Small intestine (tissue), 7 donors: ENCODE measurements around the gene TTLL4. TPM values are rescaled to one million over a fixed set of nuclear protein-coding genes. Genes with fewer than 3 reads are reported as not detected.
A peak's percentile ranks its signal among the peaks of the same experiment; 100 is the strongest.

Experiments
- DNase-seq, 2 donors: peaks; one replicate each; pipeline versions ENCODE4 v3.0.0 to v3.0.0-alpha.2; 2013
- FAIRE-seq: peaks from 2 replicates; lab custom pipeline; 2012; peaks lifted over from hg19 to GRCh38; lab: Jason Lieb, UNC
- H3K27ac ChIP-seq, 3 donors: one replicate each; pipeline ENCODE4 v1.5.1; 2013; ENCODE audit warnings: low read length in 2 of 3, mild to moderate bottlenecking in 2 of 3, control low read depth in 1 of 3, inconsistent platforms in 1 of 3, low read depth in 1 of 3, moderate library complexity in 1 of 3
- H3K27me3 ChIP-seq, 3 donors: one replicate each; pipeline ENCODE4 v1.6.1; 2013; ENCODE audit warnings: low read length in 3 of 3, inconsistent platforms in 1 of 3; ENCODE audit not compliant: control insufficient read depth in 3 of 3, insufficient read depth in 3 of 3
- H3K36me3 ChIP-seq, 3 donors: one replicate each; pipeline ENCODE4 v1.6.1; 2013; ENCODE audit warnings: low read length in 3 of 3, inconsistent platforms in 1 of 3, low read depth in 1 of 3, mild to moderate bottlenecking in 1 of 3, moderate library complexity in 1 of 3; ENCODE audit not compliant: control insufficient read depth in 3 of 3, insufficient read depth in 2 of 3
- H3K4me1 ChIP-seq, 3 donors: one replicate each; pipeline ENCODE4 v1.6.1; 2013; ENCODE audit warnings: low read length in 2 of 3, inconsistent platforms in 1 of 3, low read depth in 1 of 3, mild to moderate bottlenecking in 1 of 3, moderate library complexity in 1 of 3; ENCODE audit not compliant: control insufficient read depth in 3 of 3, insufficient read depth in 2 of 3
- H3K4me3 ChIP-seq, 3 donors: one replicate each; pipeline ENCODE4 v1.5.1; 2013; ENCODE audit warnings: low read length in 3 of 3, control low read depth in 1 of 3, inconsistent platforms in 1 of 3, low read depth in 1 of 3, mild to moderate bottlenecking in 1 of 3, moderate library complexity in 1 of 3
- H3K9me3 ChIP-seq, 2 donors: one replicate each; pipeline ENCODE4 v1.6.1; 2013; ENCODE audit warnings: low read depth in 1 of 2, low read length in 1 of 2; ENCODE audit not compliant: control insufficient read depth in 2 of 2, insufficient read depth in 1 of 2
- WGBS, 3 donors: extraction: QIAGEN DNeasy Blood & Tissue Kit; methylation state at CpG; one replicate each; pipeline ENCODE4 v1.1.7; 2013; 5-methylcytosine and 5-hydroxymethylcytosine counted together
- polyA plus RNA-seq, 4 donors: library from polyadenylated mRNA; stranded (reverse) in 3 of 4; unstranded in 1 of 4; fragments of 200-250 nt in 3 of 4; fragments of 120-200 nt in 1 of 4; gene quantifications; one replicate each; pipeline versions ENCODE4 v1.2.1 to v1.2.3, GENCODE V29; 2013
- donor health status: healthy with polysubstance abuse.
- donor health status: control.
- donor health status: control.
- donor health status: Bipolar disorder and iron deficiency.
- donor health status: healthy.

TTLL4 gene
- polyA plus RNA-seq, 4 donors: 8.6 to 25.7 (median 12.5) TPM

DNA sequence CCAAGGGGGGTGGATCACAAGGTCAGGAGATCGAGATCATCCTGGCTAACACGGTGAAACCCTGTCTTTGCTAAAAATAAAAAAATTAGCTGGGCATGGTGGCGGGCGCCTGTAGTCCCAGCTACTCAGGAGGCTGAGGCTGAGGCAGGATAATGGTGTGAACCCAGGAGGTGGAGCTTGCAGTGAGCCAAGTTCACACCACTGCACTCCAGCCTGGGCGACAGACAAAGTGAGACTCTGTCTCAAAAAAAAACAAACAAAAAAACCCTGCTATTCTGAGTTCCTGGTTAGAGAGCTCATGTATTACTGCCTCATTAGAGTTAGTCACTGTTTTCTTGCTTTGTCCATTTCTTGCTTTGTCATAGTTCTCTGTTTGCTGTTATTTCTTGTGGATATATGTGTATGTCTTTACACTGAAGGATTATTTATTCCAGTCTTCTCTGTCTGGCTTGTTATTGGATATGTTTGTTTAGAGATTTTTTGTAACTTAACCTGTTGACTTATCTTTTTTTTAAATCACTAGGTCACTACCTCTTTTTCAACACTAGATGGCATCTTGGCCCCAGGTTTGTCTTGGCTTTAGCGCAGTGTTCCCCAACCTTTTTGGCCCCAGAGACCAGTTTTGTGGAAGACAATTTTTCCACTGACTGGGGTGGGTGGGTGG lies 17.0 kb downstream of the TTLL4 start:
- H3K9me3 ChIP-seq: peaks cover 0 to 19% of the 10 kb centered on the region in 2 donors
- 92 to 98% (median 95%) methylated on average over 6 of the region's 6 CpGs for whole genome bisulfite sequencing, 3 donors
- H3K27ac ChIP-seq: no peak overlapping the region
- FAIRE-seq (no peak), DNase-seq (peak in 1 of 2 donors; percentile 44)
- no peaks in the 10 kb centered on the region for H3K27me3 ChIP-seq
- peaks cover 0 to 12% (median 0%) of the 10 kb centered on the region in 3 donors for H3K36me3 ChIP-seq
- no peak overlapping the region for H3K4me3 ChIP-seq
- peaks cover 3 to 15% (median 6%) of the 10 kb centered on the region in 3 donors for H3K4me1 ChIP-seq

DNA sequence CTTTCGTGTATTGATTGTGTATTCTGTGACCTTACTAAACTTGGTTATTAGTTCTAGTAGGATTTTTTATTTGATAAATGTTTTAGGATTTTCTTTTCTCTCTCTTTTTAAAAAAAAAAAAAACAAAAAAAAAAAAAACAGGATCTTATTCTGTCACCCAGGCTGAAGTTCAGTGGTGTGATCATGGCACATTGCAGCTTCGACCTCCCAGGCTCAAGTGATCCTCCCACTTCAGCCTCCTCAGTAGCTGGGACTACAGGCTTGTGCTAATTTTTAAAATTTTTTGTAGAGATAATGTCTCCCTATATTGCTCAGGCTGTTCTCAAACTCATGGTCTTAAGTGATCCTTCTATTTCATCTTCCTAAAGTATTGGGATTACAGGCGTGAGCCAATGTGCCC lies 19.0 kb downstream of the TTLL4 start:
- Histone ChIP-seq H3K9me3 (peaks cover 0 to 19% of the 10 kb centered on the region in 2 donors), H3K27me3 (no peaks in the 10 kb centered on the region), H3K36me3 (peaks cover 0 to 14% (median 0%) of the 10 kb centered on the region in 3 donors), H3K27ac (no peak overlapping the region), H3K4me1 (peaks cover 3 to 15% (median 11%) of the 10 kb centered on the region in 3 donors), H3K4me3 (no peak overlapping the region)
- FAIRE-seq (no peak), DNase-seq (no peak)
- WGBS, 3 donors: 98 to 99% (median 98%) methylated on average over 3 of the region's 3 CpGs

DNA sequence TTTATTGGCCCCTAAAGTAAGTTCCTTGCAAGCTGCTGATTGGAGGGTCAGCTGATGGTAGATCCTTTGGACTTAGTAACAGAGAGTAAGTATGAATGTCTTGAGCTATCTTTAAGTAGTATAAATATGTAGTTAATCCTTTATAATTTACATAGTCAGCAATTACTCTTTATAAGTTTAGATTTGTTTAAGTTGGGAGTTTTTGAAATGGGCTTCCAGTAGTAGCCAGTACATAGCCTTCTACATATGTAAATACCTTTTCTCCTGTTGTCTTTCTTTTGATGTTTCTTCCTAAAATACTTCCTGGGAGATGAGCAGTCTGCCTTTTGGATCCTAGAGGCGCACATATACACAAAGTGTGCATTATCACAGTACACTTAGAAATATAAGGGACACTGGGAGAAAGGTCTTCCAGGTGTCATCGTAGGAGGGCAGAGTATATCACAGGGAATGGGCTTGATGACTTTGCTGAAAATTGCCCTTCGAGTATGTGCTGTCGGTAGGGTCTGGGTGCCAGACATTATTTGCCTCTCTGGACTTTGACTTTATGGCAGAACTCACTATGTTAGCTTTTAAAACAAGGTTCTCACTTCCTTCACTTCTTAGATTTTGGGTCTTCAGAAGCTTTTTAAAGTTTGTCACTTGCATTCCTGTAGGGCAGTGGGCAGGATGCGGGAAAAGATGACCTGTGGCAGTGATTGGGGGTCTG lies 21.6 kb downstream of the TTLL4 start:
- H3K36me3 ChIP-seq: peaks cover 0 to 11% (median 4%) of the 10 kb centered on the region in 3 donors
- WGBS, 3 donors: 40 to 83% (median 46%) methylated on average over 5 of the region's 5 CpGs

DNA sequence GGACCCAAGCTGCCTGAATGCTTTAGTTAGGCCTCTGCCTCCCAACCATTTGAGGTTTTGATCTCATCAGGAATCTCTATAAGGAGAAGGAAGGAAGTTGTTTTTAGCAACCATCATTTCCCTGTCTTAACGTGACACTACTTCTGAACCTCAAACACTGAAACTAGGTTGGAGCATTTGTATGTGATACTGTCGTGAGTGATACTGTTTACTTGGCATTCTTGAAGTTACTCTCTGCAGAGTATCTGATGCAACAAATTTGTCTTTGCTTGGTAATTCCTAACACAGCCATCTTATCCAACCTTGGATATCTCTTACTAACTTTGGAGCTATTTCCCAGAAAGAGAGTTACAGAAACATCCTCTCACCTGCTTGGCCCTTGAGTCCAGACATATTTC lies 22.1 kb downstream of the TTLL4 start:
- WGBS, 3 donors: 39 to 46% (median 42%) methylated on average over 2 of the region's 2 CpGs
- no peaks in the 10 kb centered on the region for H3K9me3 ChIP-seq
- H3K36me3 ChIP-seq: peaks cover 0 to 15% (median 4%) of the 10 kb centered on the region in 3 donors
- FAIRE-seq (no peak), DNase-seq (no peak)
- peaks cover 3 to 15% (median 11%) of the 10 kb centered on the region in 3 donors for H3K4me1 ChIP-seq
- H3K4me3 ChIP-seq: no peak overlapping the region
- H3K27ac ChIP-seq: peak overlapping the region in 2 of 3 donors; percentile 74 to 77
- no peaks in the 10 kb centered on the region for H3K27me3 ChIP-seq

More for the DNA sequence above, 21.6 kb downstream of the TTLL4 start:
- Histone ChIP-seq H3K27ac (peak overlapping the region in 2 of 3 donors; percentile 74 to 77), H3K27me3 (no peaks in the 10 kb centered on the region), H3K9me3 (peaks cover 0 to 4% of the 10 kb centered on the region in 2 donors), H3K4me3 (no peak overlapping the region), H3K4me1 (peaks cover 3 to 15% (median 11%) of the 10 kb centered on the region in 3 donors)
- FAIRE-seq (no peak), DNase-seq (no peak)

DNA sequence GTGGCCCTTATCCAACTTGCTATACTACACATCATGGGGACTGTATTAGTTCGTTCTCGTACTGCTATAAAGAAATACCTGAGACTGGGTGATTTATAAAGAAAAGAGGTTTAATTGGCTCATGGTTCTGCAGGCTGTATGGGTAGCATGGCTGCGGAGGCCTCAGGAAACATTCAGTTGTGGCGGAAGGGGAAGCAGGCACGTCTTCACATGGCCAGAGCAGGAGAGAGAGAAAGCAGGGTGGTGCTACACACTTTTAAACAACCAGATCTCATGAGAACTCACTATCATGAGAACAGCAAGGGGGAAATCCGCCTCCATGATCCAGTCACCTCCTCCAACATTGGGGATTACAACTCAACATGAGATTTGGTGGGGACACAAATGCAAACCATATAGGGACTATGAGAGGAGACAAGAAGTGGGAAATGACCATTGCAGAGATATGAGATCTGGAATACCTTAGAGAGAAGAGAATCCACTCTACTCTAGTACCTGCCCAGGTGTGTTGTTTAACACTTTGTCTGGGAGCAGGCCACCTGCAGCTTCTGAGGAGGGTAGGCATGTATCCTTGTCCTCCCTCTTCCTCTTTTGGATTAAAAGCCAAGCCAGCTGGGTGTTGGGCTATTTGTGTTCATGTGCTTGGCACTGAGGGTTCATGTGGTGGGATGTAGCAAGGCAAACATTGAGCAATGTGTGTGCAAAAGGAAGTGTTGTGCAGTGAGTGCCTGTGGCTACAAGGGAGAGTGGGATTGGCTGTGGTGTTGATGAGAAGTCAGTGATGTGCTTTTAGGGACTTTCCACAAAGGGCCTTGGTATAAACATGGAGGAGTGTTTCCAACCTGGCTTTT lies 22.8 kb downstream of the TTLL4 start:
- Histone ChIP-seq H3K9me3 (no peaks in the 10 kb centered on the region), H3K36me3 (peaks cover 3 to 19% (median 4%) of the 10 kb centered on the region in 3 donors), H3K4me3 (no peak overlapping the region), H3K27me3 (no peaks in the 10 kb centered on the region), H3K4me1 (peaks cover 3 to 15% (median 11%) of the 10 kb centered on the region in 3 donors), H3K27ac (no peak overlapping the region)
- WGBS, 3 donors: 84 to 96% (median 89%) methylated on average over 6 of the region's 6 CpGs
- FAIRE-seq: no peak
- DNase-seq: no peak

DNA sequence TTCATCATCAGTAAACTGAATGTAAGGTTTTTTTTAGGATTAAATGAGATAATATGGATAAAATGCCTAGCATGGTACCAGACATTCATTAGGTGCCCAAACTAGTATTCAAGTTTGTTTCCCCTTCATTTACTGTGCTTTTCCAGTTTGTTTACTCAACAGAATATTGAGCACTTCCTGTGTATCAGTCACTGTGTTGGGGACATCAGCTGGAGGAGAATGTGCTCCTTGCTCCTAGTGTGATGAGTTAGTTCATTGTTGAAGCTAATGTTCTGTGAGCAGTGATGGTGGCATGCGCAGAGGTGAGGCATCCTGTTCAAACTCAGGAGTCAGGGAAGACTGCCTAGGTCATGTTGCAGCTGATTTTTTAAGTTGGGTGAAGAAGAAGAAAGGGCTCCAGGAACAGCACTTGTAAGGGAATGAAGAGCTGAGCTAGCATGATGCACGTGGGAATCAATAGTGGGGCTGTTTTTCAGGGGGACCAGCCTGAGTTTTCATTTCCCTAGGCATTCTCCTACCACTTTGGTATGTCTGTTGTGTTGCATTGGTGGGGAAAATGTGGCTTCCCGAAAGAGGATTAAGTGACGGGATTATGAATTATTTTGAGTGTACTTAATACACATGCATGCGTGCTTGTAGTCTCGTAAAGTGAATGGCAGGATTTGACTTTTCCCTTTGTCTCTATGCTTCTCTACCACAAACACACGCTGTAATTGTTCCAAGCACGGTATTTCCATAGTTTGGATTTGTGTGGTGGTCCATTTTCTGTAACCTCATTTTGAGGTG lies 23.7 kb downstream of the TTLL4 start:
- Histone ChIP-seq H3K9me3 (no peaks in the 10 kb centered on the region), H3K27me3 (no peaks in the 10 kb centered on the region), H3K4me1 (peaks cover 3 to 15% (median 11%) of the 10 kb centered on the region in 3 donors), H3K27ac (peak overlapping the region in 1 of 3 donors; percentile 6), H3K36me3 (peaks cover 5 to 25% (median 7%) of the 10 kb centered on the region in 3 donors), H3K4me3 (no peak overlapping the region)
- 90 to 96% (median 95%) methylated on average over 8 of the region's 8 CpGs for WGBS, 3 donors
- FAIRE-seq: no peak
- DNase-seq: no peak

DNA sequence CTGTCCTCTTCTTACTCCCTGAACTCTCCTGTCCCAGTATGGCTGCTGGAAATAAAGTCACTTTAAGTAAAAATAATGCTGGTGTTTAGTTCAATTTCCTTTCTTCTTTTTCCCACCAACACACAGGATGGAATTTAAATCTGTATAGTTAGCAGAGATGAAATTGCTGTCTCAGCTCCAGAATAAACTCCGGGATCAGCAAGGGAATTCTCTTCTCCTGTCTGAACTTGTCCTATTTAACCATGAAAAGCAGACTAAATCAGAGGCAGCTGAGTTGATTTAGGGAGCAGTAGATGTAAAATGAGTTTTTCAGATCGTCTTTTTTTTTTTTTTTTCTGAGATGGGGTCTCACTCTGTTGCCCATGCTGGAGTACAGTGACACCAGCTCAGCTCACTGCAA lies 25.9 kb downstream of the TTLL4 start:
- H3K27ac ChIP-seq: no peak overlapping the region
- no peak overlapping the region for H3K4me3 ChIP-seq
- 86 to 91% (median 87%) methylated on average over 2 of the region's 2 CpGs for WGBS, 3 donors
- DNase-seq (no peak), FAIRE-seq (no peak)
- H3K27me3 ChIP-seq: no peaks in the 10 kb centered on the region
- H3K4me1 ChIP-seq: peaks cover 3 to 11% (median 11%) of the 10 kb centered on the region in 3 donors
- H3K9me3 ChIP-seq: no peaks in the 10 kb centered on the region
- peaks cover 9 to 37% (median 9%) of the 10 kb centered on the region in 3 donors for H3K36me3 ChIP-seq
